Liver (tissue), 9 donors: ENCODE measurements around the gene PAQR7. TPM values are rescaled to one million over a fixed set of nuclear protein-coding genes. Genes with fewer than 3 reads are reported as not detected.
A peak's percentile ranks its signal among the peaks of the same experiment; 100 is the strongest.

Experiments
- DNase-seq: peaks from one replicate; pipeline ENCODE4 v3.0.0-alpha.2; 2017; ENCODE audit warnings: low spot score
- H3K27ac ChIP-seq, 2 donors: one replicate each; pipeline ENCODE4 v1.7.0; 2013; ENCODE audit warnings: inconsistent platforms in 2 of 2, low read length in 2 of 2, control low read depth in 1 of 2, low read depth in 1 of 2, mild to moderate bottlenecking in 1 of 2
- H3K27me3 ChIP-seq, 4 donors: one replicate each; pipeline versions ENCODE4 v1.6.1 to v1.7.0; 2013; ENCODE audit warnings: low read length in 3 of 4, inconsistent platforms in 1 of 4, mild to moderate bottlenecking in 1 of 4, moderate library complexity in 1 of 4; ENCODE audit not compliant: control insufficient read depth in 4 of 4, insufficient read depth in 4 of 4
- H3K36me3 ChIP-seq, 4 donors: one replicate each; pipeline versions ENCODE4 v1.6.1 to v1.7.0; 2013; ENCODE audit warnings: low read length in 3 of 4, mild to moderate bottlenecking in 3 of 4, low read depth in 1 of 4, moderate library complexity in 1 of 4; ENCODE audit not compliant: control insufficient read depth in 4 of 4, insufficient read depth in 3 of 4
- H3K4me1 ChIP-seq, 4 donors: one replicate each; pipeline versions ENCODE4 v1.6.1 to v1.7.0; 2013; ENCODE audit warnings: low read length in 3 of 4, mild to moderate bottlenecking in 3 of 4, moderate library complexity in 1 of 4; ENCODE audit not compliant: control insufficient read depth in 4 of 4, insufficient read depth in 4 of 4
- H3K4me3 ChIP-seq, 3 donors: one replicate each; pipeline versions ENCODE4 v1.6.1 to v1.7.0; 2013; ENCODE audit warnings: low read length in 3 of 3, control low read depth in 1 of 3, low read depth in 1 of 3, mild to moderate bottlenecking in 1 of 3
- H3K9ac ChIP-seq, 2 donors: one replicate each; pipeline ENCODE4 v1.7.0; 2013; ENCODE audit warnings: low read length in 2 of 2, mild to moderate bottlenecking in 2 of 2, moderate library complexity in 2 of 2, control low read depth in 1 of 2, low read depth in 1 of 2
- H3K9me3 ChIP-seq, 4 donors: one replicate each; pipeline versions ENCODE4 v1.6.1 to v1.7.0; 2013; ENCODE audit warnings: low read length in 3 of 4; ENCODE audit not compliant: control insufficient read depth in 4 of 4
- GABPA ChIP-seq, 2 donors: IDR thresholded peaks in 1 of 2; conservative IDR thresholded peaks in 1 of 2; 2 replicates each; pipeline ENCODE4 v1.6.1; 2016; ENCODE audit warnings: antibody characterized with exemption in 2 of 2, mild to moderate bottlenecking in 1 of 2, moderate library complexity in 1 of 2
- HNF4A ChIP-seq, 2 donors: conservative IDR thresholded peaks; 2 replicates each; pipeline ENCODE4 v1.6.1; 2016; ENCODE audit warnings: antibody characterized with exemption in 2 of 2, mild to moderate bottlenecking in 2 of 2
- RAD21 ChIP-seq, 2 donors: IDR thresholded peaks; 2 replicates each; pipeline ENCODE4 v1.6.1; 2016; ENCODE audit warnings: antibody characterized with exemption in 2 of 2, mild to moderate bottlenecking in 2 of 2
- RXRA ChIP-seq, 2 donors: IDR thresholded peaks; 2 replicates each; pipeline ENCODE4 v1.6.1; 2017 to 2018; ENCODE audit warnings: antibody characterized with exemption in 2 of 2, mild to moderate bottlenecking in 1 of 2
- SP1 ChIP-seq: IDR thresholded peaks from 2 replicates; pipeline ENCODE4 v1.6.1; 2018; ENCODE audit warnings: antibody characterized with exemption, mild to moderate bottlenecking
- TAF1 ChIP-seq: conservative IDR thresholded peaks from 2 replicates; pipeline ENCODE4 v1.6.1; 2016; ENCODE audit warnings: antibody characterized with exemption, mild to moderate bottlenecking
- YY1 ChIP-seq: IDR thresholded peaks from 2 replicates; pipeline ENCODE4 v1.6.1; 2016; ENCODE audit warnings: antibody characterized with exemption, mild to moderate bottlenecking
- WGBS: extraction: QIAGEN DNeasy Blood & Tissue Kit; methylation state at CpG from one replicate; pipeline ENCODE4 v1.1.7; 2013; 5-methylcytosine and 5-hydroxymethylcytosine counted together
- polyA plus RNA-seq, 2 donors: library from polyadenylated mRNA; stranded (reverse) in 1 of 2; unstranded in 1 of 2; fragments of 200-250 nt in 1 of 2; fragments of >200 nt in 1 of 2; fragmentation: Nextera tagmentation in 1 of 2; extraction: Ambion mirVana in 1 of 2; gene quantifications; one replicate each; pipeline versions ENCODE4 v1.2.1 to v1.2.3, GENCODE V29; 2013 to 2015
- total RNA-seq, 2 donors: library from RNA; depleted of rRNA; stranded (reverse); fragments of >200 nt; gene quantifications; one replicate each; pipeline ENCODE4 v1.2.3, GENCODE V29; 2014
- TF ChIP-seq, protein P1 (sequence below): IDR thresholded peaks from 2 replicates; pipeline ENCODE4 v1.6.1; 2016; ENCODE audit warnings: antibody characterized with exemption
- TF ChIP-seq, protein P2 (sequence below): IDR thresholded peaks from 2 replicates; pipeline ENCODE4 v1.6.1; 2016; ENCODE audit warnings: antibody characterized with exemption
- TF ChIP-seq, protein P3 (sequence below): IDR thresholded peaks from 2 replicates; pipeline ENCODE4 v1.6.1; 2016; ENCODE audit warnings: antibody characterized with exemption, mild to moderate bottlenecking
- donor health status: healthy.
- donor health status: healthy.
- donor health status: healthy.
- donor health status: healthy.
- donor health status: healthy.

The PAQR7 gene
- total and polyA plus RNA-seq, 4 donors: 1.5 to 9.0 (median 1.8) TPM

- H3K27ac ChIP-seq: no peak within 1 kb of the TSS
- no peaks in the 10 kb centered on the region for H3K9me3 ChIP-seq
- TF ChIP-seq, protein P1, sequence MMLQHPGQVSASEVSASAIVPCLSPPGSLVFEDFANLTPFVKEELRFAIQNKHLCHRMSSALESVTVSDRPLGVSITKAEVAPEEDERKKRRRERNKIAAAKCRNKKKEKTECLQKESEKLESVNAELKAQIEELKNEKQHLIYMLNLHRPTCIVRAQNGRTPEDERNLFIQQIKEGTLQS: no peak
- TF ChIP-seq SP1 (peak; percentile 23), RXRA (IDR thresholded peaks at IDR 0.05) (no peak), RAD21 (IDR thresholded peaks at IDR 0.05) (no peak), HNF4A (conservative IDR thresholded peaks at IDR 0.05) (no peak)
- TF ChIP-seq, protein P2, sequence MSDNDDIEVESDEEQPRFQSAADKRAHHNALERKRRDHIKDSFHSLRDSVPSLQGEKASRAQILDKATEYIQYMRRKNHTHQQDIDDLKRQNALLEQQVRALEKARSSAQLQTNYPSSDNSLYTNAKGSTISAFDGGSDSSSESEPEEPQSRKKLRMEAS: no peak
- TF ChIP-seq, protein P3, sequence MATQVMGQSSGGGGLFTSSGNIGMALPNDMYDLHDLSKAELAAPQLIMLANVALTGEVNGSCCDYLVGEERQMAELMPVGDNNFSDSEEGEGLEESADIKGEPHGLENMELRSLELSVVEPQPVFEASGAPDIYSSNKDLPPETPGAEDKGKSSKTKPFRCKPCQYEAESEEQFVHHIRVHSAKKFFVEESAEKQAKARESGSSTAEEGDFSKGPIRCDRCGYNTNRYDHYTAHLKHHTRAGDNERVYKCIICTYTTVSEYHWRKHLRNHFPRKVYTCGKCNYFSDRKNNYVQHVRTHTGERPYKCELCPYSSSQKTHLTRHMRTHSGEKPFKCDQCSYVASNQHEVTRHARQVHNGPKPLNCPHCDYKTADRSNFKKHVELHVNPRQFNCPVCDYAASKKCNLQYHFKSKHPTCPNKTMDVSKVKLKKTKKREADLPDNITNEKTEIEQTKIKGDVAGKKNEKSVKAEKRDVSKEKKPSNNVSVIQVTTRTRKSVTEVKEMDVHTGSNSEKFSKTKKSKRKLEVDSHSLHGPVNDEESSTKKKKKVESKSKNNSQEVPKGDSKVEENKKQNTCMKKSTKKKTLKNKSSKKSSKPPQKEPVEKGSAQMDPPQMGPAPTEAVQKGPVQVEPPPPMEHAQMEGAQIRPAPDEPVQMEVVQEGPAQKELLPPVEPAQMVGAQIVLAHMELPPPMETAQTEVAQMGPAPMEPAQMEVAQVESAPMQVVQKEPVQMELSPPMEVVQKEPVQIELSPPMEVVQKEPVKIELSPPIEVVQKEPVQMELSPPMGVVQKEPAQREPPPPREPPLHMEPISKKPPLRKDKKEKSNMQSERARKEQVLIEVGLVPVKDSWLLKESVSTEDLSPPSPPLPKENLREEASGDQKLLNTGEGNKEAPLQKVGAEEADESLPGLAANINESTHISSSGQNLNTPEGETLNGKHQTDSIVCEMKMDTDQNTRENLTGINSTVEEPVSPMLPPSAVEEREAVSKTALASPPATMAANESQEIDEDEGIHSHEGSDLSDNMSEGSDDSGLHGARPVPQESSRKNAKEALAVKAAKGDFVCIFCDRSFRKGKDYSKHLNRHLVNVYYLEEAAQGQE: no peak
- under 1% methylated on average over 102 of the region's 102 CpGs for whole genome bisulfite sequencing
- peak; percentile 90 for DNase-seq
- H3K36me3 ChIP-seq: peaks cover 0 to 1% (median 0%) of the 10 kb centered on the region in 4 donors
- H3K4me1 ChIP-seq: peaks cover 7 to 21% (median 14%) of the 10 kb centered on the region in 4 donors
- H3K4me3 ChIP-seq: peak within 1 kb of the TSS; percentile 46 to 66 (median 65)
- peak within 1 kb of the TSS; percentile 21 to 52 for H3K9ac ChIP-seq
- H3K27me3 ChIP-seq: no peaks in the 10 kb centered on the region
These were observed 30.5 kb upstream of the PAQR7 start, which contains the start of gene STMN1 for GRCh38 chr1:25905680-25906643. STMN1 (minus strand) TSS chr1:25906419; CDS start chr1:25904676, 1,743 bp downstream.

DNA sequence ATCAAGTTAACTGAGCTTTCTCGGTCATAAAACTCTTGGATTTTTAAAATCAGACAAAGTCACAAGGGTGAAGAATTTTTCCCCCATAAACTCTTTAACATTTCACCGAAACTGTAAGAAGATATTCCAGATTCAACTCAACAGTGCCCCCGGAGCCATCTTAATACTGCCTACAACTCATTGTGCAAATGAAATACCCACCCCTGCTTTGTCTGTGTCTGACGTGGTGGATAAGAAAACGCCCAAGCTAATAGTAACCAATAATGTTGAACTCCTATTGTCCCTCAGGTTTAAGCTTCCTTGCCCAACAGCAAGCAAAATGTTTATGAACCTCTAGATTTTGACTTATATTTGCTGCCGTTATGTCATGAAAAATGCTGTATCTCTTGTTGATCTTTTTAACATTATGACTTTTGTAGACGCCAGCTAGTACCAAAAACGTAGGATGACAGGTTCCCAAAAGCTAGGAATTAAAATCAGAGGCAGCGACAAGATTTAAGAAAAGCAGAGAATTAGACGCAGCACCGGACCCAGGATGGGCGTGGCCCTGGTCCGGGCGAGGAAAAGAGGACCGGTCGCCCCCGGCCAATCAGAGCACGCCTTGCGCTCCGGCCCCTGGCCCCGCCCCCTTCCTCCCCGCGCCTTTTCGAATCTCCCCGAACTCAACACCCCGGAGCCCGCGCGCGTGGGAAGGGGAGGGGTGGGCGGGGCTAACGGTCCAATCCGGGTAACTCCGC, 29.6 kb upstream of the PAQR7 start:
- no peak for TF ChIP-seq GABPA (IDR thresholded peaks at IDR 0.05 in 1 of 2, conservative IDR thresholded peaks at IDR 0.05 in 1 of 2)
- peak; percentile 12 for TF ChIP-seq SP1
- no peak for TF ChIP-seq TAF1
- TF ChIP-seq RAD21 (IDR thresholded peaks at IDR 0.05): peak in 1 of 2 donors; percentile 2
- TF ChIP-seq YY1: peak; percentile 60
- no peak for TF ChIP-seq RXRA (IDR thresholded peaks at IDR 0.05)
- peak; percentile 98 for DNase-seq
- Histone ChIP-seq H3K9me3 (no peaks in the 10 kb centered on the region), H3K36me3 (peaks cover 0 to 1% (median 0%) of the 10 kb centered on the region in 4 donors), H3K4me3 (peak overlapping the region; percentile 46 to 66 (median 65)), H3K4me1 (peaks cover 7 to 21% (median 14%) of the 10 kb centered on the region in 4 donors), H3K27me3 (no peaks in the 10 kb centered on the region), H3K27ac (no peak overlapping the region), H3K9ac (peak overlapping the region; percentile 21 to 52)
- whole genome bisulfite sequencing: 2% methylated on average over 34 of the region's 34 CpGs
